GM20431 (cell line): Measurements from ENCODE around the gene INTS2.
"Not testable (repeated sequence)": the region's sequence is repeated elsewhere in the genome, so short reads cannot be mapped to it uniquely, and the experiment has no call there.

ENCODE experiments used
- in situ Hi-C: fragments of 300-500 bp; cut with MseI, MboI; formaldehyde crosslinking; loops from one replicate; pipeline ENCODE4 v1.15.0; 2020; ENCODE audit warnings: low sequenced_read_pairs; ENCODE audit not compliant: unreplicated experiment

Gene INTS2

DNA sequence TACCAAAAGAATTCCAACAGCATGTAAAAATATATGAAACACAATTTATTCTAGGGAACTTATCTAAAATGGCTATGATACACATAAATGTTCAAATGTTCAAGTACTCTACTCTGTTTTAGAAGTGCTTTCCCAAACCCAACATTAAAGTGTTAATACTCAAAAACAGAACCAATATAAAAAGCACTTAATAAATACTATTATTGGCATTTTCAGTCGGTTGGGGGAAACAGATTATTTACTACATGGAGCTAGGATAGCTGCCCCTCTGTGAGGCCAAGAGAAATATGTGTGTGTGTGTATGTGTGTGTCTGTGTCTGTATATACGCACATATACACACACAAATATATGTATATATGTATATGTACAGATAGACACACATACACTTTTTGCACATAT lies 32.4 kb downstream of the INTS2 start:
- in situ Hi-C loops: no loop called here

DNA sequence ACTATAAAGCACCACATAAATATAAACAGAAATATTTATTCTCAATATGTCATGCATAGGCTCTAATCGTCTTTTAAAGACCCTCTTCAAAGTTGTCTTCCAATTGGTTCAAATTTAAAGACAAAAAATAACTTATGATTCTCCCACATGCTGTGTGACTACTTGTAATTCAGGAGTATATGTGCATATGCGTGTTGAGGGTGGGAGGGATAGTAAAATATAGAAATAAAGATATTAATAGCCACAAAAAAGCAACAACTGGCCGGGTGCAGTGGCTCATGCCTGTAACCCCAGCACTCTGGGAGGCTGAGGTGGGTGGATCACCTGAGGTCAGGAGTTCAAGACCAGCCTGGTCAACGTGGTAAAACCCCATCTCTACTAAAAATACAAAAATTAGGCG lies 33.5 kb downstream of the INTS2 start:
- in situ Hi-C loops: not testable (repeated sequence)

DNA sequence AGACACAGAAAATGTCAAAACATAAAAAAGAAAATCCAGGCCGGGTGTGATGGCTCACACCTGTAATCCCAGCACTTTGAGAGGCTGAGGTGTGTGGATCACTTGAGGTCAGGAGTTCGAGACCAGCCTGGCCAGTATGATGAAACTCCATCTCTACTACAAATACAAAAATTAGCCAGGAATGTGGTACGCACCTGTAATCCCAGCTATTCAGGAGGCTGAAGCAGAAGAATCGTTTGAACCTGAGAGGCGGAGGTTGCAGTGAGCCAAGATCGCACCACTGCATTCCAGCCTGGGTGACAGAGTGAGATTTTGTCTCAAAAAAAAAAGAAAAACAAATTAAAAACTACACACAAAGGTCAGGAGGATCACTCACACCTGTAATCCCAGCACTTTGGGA lies 40.0 kb downstream of the INTS2 start:
- in situ Hi-C loops: not testable (repeated sequence)

DNA sequence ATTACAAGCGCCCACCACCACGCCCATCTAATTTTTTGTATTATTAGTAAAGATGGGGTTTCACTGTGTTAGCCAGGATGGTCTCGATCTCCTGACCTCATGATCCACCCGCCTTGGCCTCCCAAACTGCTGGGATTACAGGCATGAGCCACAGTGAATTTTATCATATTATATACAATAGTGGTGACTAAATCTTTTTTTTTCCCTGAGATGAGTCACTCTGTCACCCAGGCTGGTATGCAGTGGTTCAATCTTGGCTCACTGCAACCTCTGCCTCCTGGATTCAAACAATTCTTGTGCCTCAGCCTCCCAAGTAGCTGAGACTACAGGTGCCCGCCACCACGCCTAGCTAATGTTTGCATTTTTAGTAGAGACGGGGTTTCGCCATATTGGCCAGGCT lies 41.9 kb downstream of the INTS2 start:
- in situ Hi-C loops: not testable (repeated sequence)

DNA sequence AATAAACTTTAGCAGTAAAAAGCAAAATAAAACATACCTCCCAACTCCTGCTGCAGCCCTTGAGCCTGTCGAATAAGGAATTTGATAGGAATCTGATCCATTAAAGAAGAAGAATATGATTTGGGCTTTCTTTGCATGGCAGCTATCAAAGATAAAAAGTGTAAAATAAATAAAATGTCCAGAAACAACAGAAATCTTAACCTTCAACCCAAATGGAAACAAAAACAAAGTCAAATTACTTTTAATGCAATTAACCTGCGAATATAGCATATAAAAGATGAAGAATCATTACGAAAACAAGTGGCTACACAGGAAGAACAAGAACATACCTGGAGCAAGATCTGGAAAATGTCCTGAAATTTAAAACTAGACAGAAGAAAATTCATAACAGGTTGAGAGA lies 42.9 kb downstream of the INTS2 start:
- in situ Hi-C loops: no loop called here

DNA sequence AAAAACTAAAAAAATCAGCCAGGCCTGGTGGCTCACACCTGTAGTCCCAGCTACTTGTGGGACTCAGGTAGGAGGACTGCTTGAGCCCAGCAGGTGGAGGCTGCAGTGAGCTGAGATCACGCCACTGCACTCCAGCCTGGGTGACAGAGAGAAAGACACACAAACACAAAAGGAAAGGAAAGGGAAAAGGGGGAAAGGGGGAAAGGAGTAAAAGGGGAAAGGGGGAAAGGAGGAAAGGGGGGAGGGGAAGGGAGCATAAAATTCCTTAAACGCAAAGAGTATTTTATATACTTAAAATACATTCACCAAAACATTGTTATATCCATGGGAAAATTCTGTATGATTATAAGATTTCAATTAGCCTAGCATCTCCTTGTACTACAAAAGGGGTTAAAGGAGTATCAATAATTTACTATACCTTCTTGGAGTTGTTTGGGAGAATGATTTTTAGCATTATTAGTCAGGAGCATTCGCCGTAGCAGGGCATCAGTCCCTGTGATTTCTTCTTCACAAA lies 47.1 kb downstream of the INTS2 start:
- in situ Hi-C loops: no loop called here

DNA sequence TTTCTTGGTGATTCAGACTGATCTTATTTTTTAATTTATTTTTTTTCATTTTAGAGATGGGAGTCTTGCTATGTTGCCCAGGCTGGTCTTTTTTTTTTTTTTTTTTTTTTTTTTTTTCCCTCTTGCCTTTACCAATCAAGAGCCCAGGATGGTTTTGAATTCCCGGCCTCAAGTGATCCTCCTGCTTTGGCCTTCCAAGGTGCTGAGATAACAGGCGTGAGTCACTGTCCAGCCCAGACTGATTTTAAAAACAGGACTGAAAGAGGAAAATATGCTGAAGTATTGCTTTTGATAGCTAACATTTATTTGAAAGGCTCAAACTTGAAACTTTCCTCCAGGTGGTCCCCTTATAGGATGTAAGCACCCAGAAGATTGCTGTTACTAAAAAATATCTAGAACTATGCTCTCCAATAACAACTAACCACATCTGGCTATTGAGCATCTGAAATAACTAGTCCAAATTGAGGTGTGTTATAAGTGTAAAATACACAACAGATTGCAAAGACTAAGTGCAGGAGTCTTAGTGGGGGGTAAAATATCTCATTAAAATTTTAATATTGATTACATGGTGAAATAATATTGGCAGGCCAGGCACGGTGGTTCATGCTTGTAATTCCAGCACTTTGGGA lies 48.7 kb downstream of the INTS2 start:
- in situ Hi-C loops: no loop called here

DNA sequence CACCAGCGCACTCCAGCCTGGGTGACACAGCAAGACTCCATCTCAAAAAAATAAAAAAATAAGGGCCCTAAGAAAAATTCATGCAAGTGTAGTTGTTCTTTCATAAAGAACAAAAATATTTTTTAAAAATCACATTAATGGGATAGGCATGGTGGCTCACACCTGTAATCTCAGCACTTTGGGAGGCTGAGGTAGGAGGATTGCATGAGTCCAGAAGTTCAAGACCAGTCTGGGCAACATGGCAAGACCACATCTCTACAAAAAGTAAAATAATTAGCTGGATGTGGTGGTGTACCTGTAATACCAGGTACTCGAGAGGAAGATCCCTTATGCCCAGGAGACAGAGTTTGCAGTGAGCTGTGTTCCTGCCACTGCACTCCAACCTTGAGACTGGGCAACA lies 49.3 kb downstream of the INTS2 start:
- in situ Hi-C loops: no loop called here

DNA sequence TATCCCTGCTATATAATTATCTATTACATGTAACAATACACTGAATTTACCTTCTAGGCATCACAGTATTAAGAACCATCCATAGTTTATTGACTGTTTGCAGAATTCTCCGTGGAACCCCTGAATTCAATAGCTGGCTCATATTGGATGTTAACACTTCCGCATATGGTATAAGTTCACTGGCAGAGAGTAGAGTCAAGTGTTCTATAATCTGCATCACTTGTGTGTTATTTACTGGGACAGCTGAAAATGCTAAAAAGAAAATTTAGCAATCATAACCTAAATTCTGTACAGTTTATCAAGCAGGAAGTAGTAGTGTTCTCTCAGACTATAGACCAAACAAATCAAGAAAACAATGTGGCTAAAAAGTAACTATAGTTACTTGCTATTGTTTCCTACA lies 49.9 kb downstream of the INTS2 start:
- in situ Hi-C loops: no loop called here

DNA sequence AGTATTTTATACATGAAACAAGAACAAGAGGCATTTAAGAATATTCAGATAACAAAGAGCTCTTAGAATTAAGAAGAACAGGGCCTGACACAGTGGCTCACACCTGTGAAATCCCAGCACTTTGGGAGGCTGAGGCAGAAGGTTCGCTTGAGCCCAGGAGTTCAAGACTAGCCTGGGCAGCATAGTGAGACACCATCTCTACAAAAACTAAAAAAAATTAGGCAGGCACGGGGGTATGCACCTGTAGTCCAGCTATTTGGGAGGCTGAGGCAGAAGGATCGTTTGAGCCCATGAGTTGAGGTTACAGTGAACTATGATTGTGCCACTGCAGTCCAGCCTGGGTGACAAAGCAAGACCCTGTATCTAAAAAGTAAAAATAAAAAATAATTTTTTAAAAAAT lies 52.0 kb downstream of the INTS2 start:
- in situ Hi-C loops: no loop called here

DNA sequence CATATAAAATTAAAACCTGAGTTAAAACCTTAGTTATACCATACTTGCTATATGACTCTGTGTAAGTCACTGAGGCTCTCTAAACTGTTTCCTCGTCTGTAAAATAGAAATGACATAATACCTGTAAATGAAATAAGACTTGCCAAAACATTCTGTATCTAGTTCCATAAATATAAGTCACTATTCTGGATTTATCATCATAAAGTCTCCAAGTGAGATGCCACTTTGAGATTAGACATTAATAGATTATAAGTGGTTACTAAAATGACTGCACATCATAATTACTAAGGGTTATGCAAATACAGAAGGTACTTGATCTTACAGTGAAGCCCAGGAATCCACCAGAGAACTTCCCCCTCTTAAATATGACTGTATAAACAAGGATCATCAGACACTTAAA lies 52.5 kb downstream of the INTS2 start:
- in situ Hi-C loops: no loop called here

DNA sequence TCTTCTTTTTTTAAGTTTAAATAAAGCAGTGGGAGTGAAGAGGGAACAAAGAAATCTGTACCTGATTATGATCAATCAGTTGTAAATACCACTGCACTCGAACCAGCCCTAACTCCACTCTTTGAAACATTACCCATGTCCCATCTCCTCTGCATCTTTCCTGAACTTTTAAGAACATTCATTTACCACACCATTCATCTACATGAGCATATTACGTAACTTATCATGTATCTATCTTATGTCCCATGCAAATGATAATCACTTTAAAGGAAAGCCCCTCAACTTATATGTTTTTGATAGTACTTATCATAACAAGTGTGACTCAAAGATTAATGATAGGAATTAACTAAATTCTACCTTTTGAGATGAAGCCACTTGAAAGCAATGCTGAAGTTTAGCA lies 53.7 kb downstream of the INTS2 start:
- in situ Hi-C loops: no loop called here

DNA sequence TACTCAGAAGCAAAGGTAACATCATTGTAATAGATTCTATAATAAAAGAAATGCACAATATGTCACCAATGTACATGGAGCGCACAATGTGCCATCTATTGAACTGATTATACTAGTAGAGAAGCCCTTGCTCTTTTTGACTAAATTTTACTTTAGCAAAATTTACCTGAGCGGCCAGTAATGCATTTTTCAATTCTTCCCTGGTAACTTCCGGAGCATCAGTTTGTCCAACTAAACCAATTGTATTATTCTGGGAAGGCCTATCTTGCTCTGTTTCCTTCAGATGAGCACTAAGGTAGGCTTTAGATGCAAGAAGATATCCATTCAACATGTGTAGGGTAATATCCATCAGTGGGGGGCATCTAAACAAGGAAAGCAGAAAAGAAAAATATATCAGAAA lies 55.7 kb downstream of the INTS2 start:
- in situ Hi-C loops: no loop called here

DNA sequence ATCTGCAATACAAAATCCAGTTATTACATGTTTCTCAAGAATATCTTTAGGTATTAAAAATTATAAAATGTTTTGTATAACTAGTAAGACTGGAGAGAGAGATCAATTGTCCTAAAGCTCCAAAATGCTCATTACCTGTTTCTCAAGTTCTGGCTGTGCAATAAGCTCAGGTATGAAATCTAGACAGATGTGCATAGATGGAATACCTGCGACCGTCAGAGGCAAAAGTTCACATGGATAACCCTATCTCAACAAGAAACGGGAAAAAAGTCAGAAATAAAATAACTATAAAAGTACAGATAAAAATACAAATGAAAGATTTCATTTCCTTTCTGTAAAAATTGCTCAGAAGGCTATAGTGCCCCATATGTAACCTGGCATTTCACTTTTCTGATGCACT lies 58.6 kb downstream of the INTS2 start:
- in situ Hi-C loops: no loop called here

DNA sequence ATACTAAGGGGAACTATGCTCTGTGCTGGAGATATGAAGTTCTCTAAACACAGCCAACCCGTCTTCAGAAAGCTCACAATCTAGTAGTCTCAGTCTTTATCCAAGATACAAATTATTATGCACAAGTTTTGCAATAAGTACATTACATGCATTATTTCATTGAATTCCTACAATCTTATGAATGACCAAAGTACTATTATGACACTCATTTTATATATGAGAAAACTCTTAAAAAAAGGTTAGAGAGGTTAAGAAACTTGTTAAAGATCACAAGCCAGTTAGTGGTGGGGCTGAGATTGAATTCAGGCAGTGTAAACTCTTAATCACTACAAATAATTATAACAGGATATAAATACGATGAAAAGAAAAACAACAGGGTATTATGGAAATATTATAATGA lies 59.7 kb downstream of the INTS2 start:
- in situ Hi-C loops: no loop called here

DNA sequence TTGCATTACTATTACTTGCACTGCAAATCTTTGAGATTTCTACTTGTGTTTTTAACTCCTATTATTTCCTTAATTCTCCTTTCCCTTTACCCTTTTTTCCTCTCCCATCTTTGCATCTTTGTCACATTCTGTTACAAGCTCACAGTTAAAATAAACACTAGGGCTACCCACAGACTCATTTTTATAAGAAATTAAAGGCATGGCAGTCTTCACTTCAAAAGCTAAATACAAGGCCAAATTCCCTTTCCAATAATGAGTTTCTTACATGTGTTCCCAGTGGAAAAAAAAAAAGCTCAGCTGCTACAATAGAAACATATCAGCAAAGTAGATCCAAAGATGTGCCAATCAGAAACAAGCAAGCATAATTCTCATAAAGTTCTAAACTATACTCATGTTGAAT lies 60.7 kb downstream of the INTS2 start:
- in situ Hi-C loops: no loop called here

DNA sequence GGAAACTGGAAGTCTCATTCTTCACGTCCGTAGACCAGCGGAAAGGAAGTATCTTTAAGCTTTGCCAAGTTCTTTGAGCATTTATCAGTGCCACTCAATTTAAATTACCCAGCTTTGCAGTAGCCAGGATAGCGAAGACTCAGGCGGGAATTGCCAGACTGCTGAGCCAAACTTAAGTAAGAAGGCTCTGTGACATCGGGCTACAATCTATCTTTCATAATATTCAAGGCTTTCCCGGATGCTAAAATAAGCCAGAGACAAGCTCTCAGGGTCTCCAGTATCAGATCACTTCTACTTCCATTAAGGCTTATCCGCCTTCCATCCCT lies 64.0 kb downstream of the INTS2 start:
- in situ Hi-C loops: no loop called here

DNA sequence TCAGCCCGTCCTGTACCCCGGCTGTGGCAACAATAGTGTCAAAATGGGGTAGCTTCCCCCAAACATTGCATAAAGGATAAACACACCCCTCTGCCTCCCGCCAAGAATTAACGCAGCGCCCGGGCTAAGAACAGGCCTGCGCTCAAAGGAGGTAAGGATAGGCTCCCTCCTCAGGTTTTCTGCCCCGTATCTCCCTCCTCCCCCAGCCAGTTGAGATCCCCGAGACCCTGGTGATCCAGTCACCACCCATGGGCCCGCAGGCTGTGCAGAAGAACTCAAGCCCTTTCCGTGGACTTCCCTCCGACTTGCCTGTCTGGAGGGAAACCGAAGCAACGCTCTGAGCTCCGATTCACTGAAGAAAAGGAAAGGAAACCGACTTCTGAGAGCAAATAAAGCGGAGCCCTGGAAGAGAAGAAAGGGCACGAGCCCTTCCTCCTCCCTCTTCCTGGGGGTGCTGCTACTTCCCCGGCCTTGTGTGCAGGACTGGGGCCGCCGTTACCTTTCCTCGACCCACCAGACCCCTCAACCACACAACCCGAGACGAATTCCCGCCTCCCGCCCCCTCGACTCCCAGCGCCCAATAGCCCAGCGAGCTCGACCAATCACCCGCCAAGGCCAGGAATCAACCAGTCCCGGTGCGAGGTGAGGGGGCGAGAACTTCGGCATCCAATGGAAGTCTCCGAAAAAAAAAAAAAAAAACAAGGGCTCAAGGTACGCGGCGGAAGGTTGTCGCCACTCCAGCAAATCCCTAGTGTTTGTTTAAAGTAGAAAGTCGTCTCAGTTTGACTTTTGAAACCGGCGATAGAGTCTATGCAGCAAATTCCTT lies 64.6 kb downstream of the INTS2 start, which contains the start of gene BRIP1:
TSS of gene BRIP1 (minus strand) at position 554 of the 826 bp plus-strand sequence. CDS start 1,989 bp downstream, outside the sequence.
- in situ Hi-C loops: no loop called here

DNA sequence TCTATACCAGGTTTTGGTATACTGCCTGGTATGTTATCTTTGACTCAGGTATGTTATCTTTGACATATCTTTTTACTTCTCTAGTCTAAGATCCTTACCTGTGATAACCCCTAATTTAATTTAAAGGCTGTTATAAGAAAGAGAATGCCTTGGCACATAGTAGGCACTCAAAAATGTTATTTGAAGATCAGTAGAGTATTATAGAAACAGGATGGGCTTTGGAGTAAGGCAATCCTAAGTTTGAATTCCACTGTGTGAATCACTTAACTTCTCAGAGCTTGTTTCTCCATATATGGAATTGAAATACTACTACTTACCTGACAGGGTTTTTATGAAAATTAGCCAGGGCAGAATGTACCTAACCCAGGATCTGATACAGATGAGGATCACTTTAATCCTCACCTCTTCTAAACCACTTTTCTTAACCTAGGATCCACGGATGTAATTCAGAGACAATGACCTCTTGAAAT lies 65.6 kb downstream of the INTS2 start:
- in situ Hi-C loops: no loop called here

DNA sequence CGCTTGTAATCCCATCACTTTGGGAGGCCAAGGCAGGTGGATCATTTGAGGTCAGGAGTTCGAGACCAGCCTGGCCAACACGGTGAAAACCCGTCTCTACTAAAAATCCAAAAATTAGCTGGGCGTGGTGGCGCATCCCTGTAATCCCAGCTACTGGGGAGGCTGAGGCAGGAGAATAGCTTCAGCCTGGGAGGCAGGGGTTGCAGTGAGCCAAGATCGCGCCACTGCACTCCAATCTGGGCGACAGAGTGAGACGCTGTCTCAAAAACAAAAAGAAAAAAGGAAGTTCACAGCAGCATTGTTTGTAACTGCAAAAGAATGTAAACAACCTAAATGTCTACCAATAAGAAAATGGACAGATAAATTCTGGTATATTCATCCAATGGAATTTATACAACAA lies 67.4 kb downstream of the INTS2 start:
- in situ Hi-C loops: not testable (repeated sequence)

DNA sequence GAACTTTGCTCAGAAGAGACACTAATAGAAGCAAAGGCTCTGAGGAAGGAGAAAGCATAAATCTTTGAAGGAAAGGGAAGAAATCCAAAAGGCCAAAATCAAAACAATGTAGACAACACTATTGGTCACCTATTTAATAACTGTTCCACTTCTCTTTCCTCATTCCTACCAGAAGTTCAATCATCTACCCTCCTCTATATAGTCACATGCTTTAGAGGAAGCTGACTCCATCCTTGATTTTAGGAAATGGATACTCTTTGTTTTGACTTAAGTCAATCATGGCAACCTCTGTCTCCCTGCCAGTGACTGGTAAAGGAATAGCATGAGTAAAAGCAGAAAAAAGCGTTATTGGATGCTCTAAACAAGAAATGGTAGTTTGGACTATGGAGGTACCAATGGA lies 71.7 kb downstream of the INTS2 start:
- in situ Hi-C loops: no loop called here

DNA sequence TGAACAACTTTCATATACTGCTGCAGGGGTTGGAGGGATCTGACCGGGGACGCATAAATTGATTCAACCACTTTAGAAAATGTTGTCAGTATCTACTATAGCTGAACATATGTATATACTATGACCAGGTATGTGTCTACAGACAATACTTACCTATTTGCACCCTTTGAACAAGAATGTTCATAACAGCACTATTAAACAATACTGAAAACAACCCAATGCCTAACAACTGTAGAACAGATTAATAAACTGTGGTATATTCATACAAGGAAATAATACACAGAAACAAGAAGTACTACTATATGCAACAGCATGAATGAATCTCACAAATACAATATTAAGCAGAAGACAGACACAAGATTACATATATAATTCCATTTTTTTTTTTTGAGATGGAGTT lies 74.9 kb downstream of the INTS2 start:
- in situ Hi-C loops: no loop called here
